Omental fat pad (tissue), 4 donors: ENCODE results near the gene EFNB3. TPM values are rescaled to one million over a fixed set of nuclear protein-coding genes. Genes with fewer than 3 reads are reported as not detected.

Experiments used
- ATAC-seq: fragments of 150-250 bp; one replicate; pipeline ENCODE4 v1.9.1; 2016; ENCODE audit warnings: mild to moderate bottlenecking, moderate library complexity; ENCODE audit not compliant: low FRiP score
- DNase-seq: peaks from one replicate; pipeline ENCODE4 v3.0.0-alpha.2; 2019; ENCODE audit warnings: low spot score
- total RNA-seq, 4 donors: library from RNA; depleted of rRNA; stranded (reverse); fragments of >200 nt; gene quantifications; one replicate each; pipeline ENCODE4 v1.1.0, GENCODE V29; 2016
- TF ChIP-seq, protein P1 (sequence below), 3 donors: fragments of 450-650 bp; IDR thresholded peaks; one replicate each; pipeline ENCODE4 v1.5.1; 2016 to 2017; ENCODE audit warnings: antibody characterized with exemption in 3 of 3, mild to moderate bottlenecking in 3 of 3, moderate library complexity in 2 of 3

EFNB3 gene
- total RNA-seq, 4 donors from 2014 or later = 0.47 to 4.3 (median 2.4) TPM

GRCh38 chr17:7721612-7722011 is 16.6 kb downstream of the EFNB3 start:
- ATAC-seq = no peak
- no peak for DNase-seq
- TF ChIP-seq, protein P1, sequence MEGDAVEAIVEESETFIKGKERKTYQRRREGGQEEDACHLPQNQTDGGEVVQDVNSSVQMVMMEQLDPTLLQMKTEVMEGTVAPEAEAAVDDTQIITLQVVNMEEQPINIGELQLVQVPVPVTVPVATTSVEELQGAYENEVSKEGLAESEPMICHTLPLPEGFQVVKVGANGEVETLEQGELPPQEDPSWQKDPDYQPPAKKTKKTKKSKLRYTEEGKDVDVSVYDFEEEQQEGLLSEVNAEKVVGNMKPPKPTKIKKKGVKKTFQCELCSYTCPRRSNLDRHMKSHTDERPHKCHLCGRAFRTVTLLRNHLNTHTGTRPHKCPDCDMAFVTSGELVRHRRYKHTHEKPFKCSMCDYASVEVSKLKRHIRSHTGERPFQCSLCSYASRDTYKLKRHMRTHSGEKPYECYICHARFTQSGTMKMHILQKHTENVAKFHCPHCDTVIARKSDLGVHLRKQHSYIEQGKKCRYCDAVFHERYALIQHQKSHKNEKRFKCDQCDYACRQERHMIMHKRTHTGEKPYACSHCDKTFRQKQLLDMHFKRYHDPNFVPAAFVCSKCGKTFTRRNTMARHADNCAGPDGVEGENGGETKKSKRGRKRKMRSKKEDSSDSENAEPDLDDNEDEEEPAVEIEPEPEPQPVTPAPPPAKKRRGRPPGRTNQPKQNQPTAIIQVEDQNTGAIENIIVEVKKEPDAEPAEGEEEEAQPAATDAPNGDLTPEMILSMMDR (IDR thresholded peaks at IDR 0.05) = no peak

- TF ChIP-seq, protein P1 (IDR thresholded peaks at IDR 0.05) = no peak
- ATAC-seq (no peak), DNase-seq (no peak)
Observed at GRCh38 chr17:7727886-7728285, 22.9 kb downstream of the EFNB3 start.

DNA sequence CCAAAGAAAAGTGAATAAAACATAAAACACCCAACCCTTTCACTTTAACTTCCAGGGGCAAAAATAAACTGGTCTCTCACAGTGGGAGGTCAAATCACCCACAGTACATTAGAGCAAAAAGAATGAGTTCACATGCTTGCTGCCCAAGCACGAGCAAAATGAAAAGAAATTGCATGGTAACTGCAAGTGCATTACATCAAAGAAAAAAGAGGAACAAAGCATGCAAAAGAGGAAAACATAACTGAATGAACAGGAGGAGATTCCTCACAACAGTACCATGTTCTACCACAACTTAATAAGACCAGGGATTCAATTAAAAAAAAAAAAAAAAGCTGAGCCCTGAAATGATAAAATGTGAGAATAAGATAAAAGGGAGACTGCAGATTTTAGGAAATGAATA is 24.8 kb downstream of the EFNB3 start:
- no peak for ATAC-seq

DNA sequence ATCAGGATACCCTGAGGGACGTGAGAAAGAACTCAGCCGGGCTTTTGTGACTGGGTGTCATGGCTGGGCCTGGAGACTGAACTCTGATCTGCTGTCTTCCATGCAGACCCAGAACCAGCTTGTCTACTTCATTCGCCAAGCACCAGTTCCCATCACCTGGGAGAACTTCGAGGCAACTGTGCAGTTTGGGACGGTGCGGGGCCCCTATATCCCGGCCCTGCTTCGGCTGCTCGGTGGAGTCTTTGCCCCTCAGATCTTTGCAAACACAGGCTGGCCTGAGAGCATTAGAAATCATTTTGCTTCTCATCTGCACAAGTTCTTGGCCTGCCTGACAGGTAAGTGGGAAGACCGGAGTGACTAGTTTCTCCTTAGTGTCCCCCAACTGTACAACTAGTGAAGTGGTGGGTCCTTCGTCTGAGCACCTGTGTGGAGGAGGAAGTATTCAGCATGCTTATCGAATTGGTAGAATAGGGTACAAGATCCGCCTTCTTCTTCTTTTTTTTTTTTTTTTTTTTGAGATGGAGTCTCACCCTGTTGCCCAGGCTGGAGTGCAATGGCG is 28.1 kb downstream of the EFNB3 start:
- no peak for ATAC-seq

More for the DNA sequence above, 24.8 kb downstream of the EFNB3 start:
- TF ChIP-seq, protein P1 (IDR thresholded peaks at IDR 0.05) = no peak
- DNase-seq = no peak

DNA sequence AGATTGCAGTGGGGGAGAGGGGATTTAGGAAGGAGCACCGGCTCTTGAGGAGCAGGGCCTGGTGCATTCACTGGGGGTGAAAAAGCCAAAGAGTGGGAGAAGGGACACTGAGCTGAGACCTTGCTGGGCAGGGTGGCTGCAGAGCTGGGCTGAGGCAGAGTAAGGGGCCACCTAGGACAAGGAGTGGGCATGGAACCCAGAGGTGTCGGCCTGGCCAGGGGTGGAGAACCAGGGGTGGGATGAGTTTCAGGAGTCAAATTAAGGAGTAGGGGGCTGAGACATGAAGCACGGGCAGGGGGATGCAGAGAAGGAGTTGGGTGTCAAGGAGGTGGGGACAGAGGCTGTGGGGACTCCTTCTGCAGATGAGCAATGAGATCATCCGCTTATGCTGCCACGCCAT is 32.6 kb downstream of the EFNB3 start:
- TF ChIP-seq, protein P1 (IDR thresholded peaks at IDR 0.05) = no peak
- ATAC-seq (no peak), DNase-seq (no peak)

More for the DNA sequence above, 28.1 kb downstream of the EFNB3 start:
- TF ChIP-seq, protein P1 (IDR thresholded peaks at IDR 0.05) = no peak
- no peak for DNase-seq

DNA sequence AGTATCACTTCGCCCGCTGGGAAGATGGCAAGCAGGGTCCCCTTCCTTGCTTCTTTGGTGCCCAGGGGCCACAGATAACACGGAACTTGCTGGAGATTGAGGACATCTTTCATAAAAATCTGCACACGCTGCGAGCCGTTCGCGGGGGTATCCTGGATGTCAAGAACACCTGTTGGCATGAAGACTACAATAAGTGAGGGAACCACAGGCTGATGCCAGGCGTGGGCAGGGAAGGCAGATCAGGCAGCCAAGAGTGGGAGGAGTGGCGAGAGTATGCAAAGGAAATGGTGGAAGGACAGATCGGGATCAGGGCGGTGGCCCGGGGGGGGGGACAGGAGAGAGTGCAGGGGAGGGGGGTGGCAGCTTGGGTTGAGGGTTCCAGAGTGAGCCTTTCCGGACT is 34.7 kb downstream of the EFNB3 start:
- no peak for DNase-seq
- TF ChIP-seq, protein P1 (IDR thresholded peaks at IDR 0.05) = no peak

DNA sequence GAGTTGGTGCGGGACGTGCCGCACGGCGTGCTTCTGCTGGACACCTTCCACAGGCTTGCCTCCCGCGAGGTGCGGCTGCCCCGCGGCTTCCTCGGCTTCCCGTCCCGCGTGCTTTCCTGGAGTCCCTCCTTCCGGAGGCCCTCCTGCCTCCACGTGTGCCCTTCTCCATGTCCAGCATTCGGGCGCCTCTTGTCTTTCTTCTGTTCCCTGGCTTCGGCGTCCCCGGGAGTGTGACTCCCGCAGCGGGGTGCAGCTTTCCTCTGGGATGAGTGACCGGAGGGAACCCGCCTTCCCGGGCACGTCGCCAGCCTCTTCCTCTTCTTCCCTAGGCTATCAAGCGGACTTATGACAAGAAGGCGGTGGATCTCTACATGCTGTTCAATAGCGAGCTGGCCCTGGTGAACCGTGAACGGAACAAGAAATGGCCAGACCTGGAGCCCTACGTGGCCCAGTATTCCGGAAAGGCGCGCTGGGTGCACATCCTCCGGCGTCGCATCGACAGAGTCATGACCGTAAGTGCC is 35.5 kb downstream of the EFNB3 start:
- DNase-seq = no peak
- TF ChIP-seq, protein P1 (IDR thresholded peaks at IDR 0.05) = no peak
- no peak for ATAC-seq

More for the DNA sequence above, 34.7 kb downstream of the EFNB3 start:
- no peak for ATAC-seq
